Sigmoid colon (tissue), 4 donors: ENCODE measurements around the gene SNX12.

Source experiments
- POLR2A ChIP-seq, 2 donors: fragments of 450-650 bp; IDR thresholded peaks; one replicate each; pipeline ENCODE4 v1.6.1; 2016; ENCODE audit warnings: antibody characterized with exemption in 2 of 2, mild to moderate bottlenecking in 2 of 2, moderate library complexity in 2 of 2
- POLR2AphosphoS5 ChIP-seq, 4 donors: sonication (generic); formaldehyde crosslinking; IDR thresholded peaks; one replicate each; pipeline ENCODE4 v1.6.1; 2017; ENCODE audit warnings: antibody characterized with exemption in 4 of 4
- TF ChIP-seq, protein P1 (sequence below), 4 experiments: fragments of 450-650 bp in 3 of 4; fragments of 200-600 bp in 1 of 4; IDR thresholded peaks; one replicate each; pipeline ENCODE4 v1.5.1; 2016 to 2019; ENCODE audit warnings: antibody characterized with exemption in 4 of 4, mild to moderate bottlenecking in 3 of 4, moderate library complexity in 2 of 4

DNA sequence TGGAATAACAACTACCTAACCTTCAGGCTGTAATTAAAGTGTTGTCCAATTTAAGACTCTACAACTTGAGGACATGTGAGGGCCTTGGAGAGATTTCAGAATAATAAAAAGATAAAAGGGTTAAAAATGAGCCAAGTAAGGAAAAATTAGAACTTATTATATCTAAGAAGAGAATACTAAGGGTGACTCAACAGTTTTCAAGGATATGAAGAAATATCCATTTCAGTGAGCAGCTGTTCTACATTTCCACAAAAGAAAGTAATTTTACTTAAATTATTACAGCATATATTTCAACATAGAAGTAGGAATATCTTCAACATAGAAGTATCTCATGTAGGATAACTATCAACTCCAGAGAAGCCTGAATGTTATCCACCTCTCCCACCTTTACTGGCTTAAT is 11.3 kb downstream of the SNX12 start:
- no peak for TF ChIP-seq POLR2A (IDR thresholded peaks at IDR 0.05)
- TF ChIP-seq, protein P1, sequence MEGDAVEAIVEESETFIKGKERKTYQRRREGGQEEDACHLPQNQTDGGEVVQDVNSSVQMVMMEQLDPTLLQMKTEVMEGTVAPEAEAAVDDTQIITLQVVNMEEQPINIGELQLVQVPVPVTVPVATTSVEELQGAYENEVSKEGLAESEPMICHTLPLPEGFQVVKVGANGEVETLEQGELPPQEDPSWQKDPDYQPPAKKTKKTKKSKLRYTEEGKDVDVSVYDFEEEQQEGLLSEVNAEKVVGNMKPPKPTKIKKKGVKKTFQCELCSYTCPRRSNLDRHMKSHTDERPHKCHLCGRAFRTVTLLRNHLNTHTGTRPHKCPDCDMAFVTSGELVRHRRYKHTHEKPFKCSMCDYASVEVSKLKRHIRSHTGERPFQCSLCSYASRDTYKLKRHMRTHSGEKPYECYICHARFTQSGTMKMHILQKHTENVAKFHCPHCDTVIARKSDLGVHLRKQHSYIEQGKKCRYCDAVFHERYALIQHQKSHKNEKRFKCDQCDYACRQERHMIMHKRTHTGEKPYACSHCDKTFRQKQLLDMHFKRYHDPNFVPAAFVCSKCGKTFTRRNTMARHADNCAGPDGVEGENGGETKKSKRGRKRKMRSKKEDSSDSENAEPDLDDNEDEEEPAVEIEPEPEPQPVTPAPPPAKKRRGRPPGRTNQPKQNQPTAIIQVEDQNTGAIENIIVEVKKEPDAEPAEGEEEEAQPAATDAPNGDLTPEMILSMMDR (IDR thresholded peaks at IDR 0.05): no peak
- TF ChIP-seq POLR2AphosphoS5 (IDR thresholded peaks at IDR 0.05): no peak
